Nephron progenitor cell (in vitro differentiated cells): ENCODE results near the gene REG4.

ENCODE experiments used
- DNase-seq: peaks from one replicate; pipeline ENCODE4 v3.0.0; 2021
- H3K27ac Mint-ChIP-seq: 2 replicates; pipeline ENCODE4 v1.8.0; 2021; ENCODE audit warnings: mild to moderate bottlenecking, moderate library complexity, mixed read lengths
- H3K27me3 Mint-ChIP-seq: 2 replicates; pipeline ENCODE4 v1.8.0; 2021; ENCODE audit warnings: mild to moderate bottlenecking, low read depth, mixed read lengths; ENCODE audit not compliant: poor library complexity
- H3K36me3 Mint-ChIP-seq: 2 replicates; pipeline ENCODE4 v1.8.0; 2021; ENCODE audit warnings: low read depth, mixed read lengths
- H3K4me1 Mint-ChIP-seq: 2 replicates; pipeline ENCODE4 v1.8.0; 2021; ENCODE audit warnings: mixed read lengths
- H3K4me3 Mint-ChIP-seq: 2 replicates; pipeline ENCODE4 v1.8.0; 2021; ENCODE audit warnings: mild to moderate bottlenecking, moderate library complexity, mixed read lengths
- H3K9me3 Mint-ChIP-seq: 2 replicates; pipeline ENCODE4 v1.8.0; 2021; ENCODE audit warnings: mild to moderate bottlenecking, moderate library complexity, mixed read lengths
- CTCF ChIP-seq: fragments of 200-600 bp; sonication (generic); IDR thresholded peaks from 2 replicates; pipeline ENCODE4 v1.5.0; 2021; ENCODE audit warnings: antibody characterized with exemption

Gene REG4

GRCh38 chr1:119828266-119828665, 17.0 kb upstream of the REG4 start:
- H3K27ac Mint-ChIP-seq: no peak overlapping the region
- no peaks in the 10 kb centered on the region for H3K9me3 Mint-ChIP-seq
- no peak for TF ChIP-seq CTCF
- no peak for DNase-seq
- H3K4me1 Mint-ChIP-seq: no peaks in the 10 kb centered on the region
- no peaks in the 10 kb centered on the region for H3K36me3 Mint-ChIP-seq
- H3K27me3 Mint-ChIP-seq: peaks cover 12% of the 10 kb centered on the region
- no peak overlapping the region for H3K4me3 Mint-ChIP-seq

GRCh38 chr1:119827010-119827409, 15.8 kb upstream of the REG4 start:
- no peaks in the 10 kb centered on the region for H3K4me1 Mint-ChIP-seq
- no peaks in the 10 kb centered on the region for H3K36me3 Mint-ChIP-seq
- no peak overlapping the region for H3K27ac Mint-ChIP-seq
- H3K27me3 Mint-ChIP-seq: peaks cover 8% of the 10 kb centered on the region
- H3K4me3 Mint-ChIP-seq: no peak overlapping the region
- no peaks in the 10 kb centered on the region for H3K9me3 Mint-ChIP-seq
- peak; percentile 34 for TF ChIP-seq CTCF
- DNase-seq: no peak

GRCh38 chr1:119822406-119822805, 11.1 kb upstream of the REG4 start:
- no peak for DNase-seq
- no peaks in the 10 kb centered on the region for H3K4me1 Mint-ChIP-seq
- no peaks in the 10 kb centered on the region for H3K36me3 Mint-ChIP-seq
- no peak for TF ChIP-seq CTCF
- no peaks in the 10 kb centered on the region for H3K9me3 Mint-ChIP-seq
- peaks cover 7% of the 10 kb centered on the region for H3K27me3 Mint-ChIP-seq
- no peak overlapping the region for H3K27ac Mint-ChIP-seq
- no peak overlapping the region for H3K4me3 Mint-ChIP-seq

GRCh38 chr1:119818181-119818580, 6.9 kb upstream of the REG4 start:
- Mint-ChIP-seq H3K36me3 (no peaks in the 10 kb centered on the region), H3K27ac (no peak overlapping the region), H3K4me3 (no peak overlapping the region), H3K4me1 (no peaks in the 10 kb centered on the region), H3K9me3 (no peaks in the 10 kb centered on the region), H3K27me3 (peaks cover 12% of the 10 kb centered on the region)
- no peak for DNase-seq
- no peak for TF ChIP-seq CTCF

GRCh38 chr1:119816407-119816806, 5.1 kb upstream of the REG4 start:
- no peak for TF ChIP-seq CTCF
- H3K36me3 Mint-ChIP-seq: no peaks in the 10 kb centered on the region
- H3K4me3 Mint-ChIP-seq: no peak overlapping the region
- H3K27ac Mint-ChIP-seq: no peak overlapping the region
- H3K4me1 Mint-ChIP-seq: no peaks in the 10 kb centered on the region
- no peaks in the 10 kb centered on the region for H3K9me3 Mint-ChIP-seq
- H3K27me3 Mint-ChIP-seq: peaks cover 9% of the 10 kb centered on the region
- DNase-seq: no peak

- TF ChIP-seq CTCF: no peak
- DNase-seq: no peak
- Mint-ChIP-seq H3K4me1 (no peaks in the 10 kb centered on the region), H3K36me3 (no peaks in the 10 kb centered on the region), H3K9me3 (no peaks in the 10 kb centered on the region), H3K27me3 (peaks cover 9% of the 10 kb centered on the region), H3K4me3 (no peak overlapping the region), H3K27ac (no peak overlapping the region)
These were observed 4.7 kb upstream of the REG4 start for GRCh38 chr1:119815928-119816327.
